IMR-90 (cell line): Measurements from ENCODE around the gene LGMN.

Source experiments
- BHLHE40 ChIP-seq: fragments of 150-350 bp; IDR thresholded peaks from 2 replicates; pipeline ENCODE4 v1.6.1; 2016; ENCODE audit warnings: mild to moderate bottlenecking, low read depth, low read length
- CEBPB ChIP-seq: IDR thresholded peaks from 2 replicates; pipeline ENCODE4 v1.6.1; 2012; ENCODE audit warnings: low read depth, low read length, improper control_type of control experiment
- FOS ChIP-seq: fragments of 150-350 bp; IDR thresholded peaks from 2 replicates; pipeline ENCODE4 v1.6.1; 2016; ENCODE audit warnings: low read depth, low read length
- MAFK ChIP-seq: IDR thresholded peaks from 2 replicates; pipeline ENCODE4 v1.6.1; 2012; ENCODE audit warnings: low read depth, low read length, improper control_type of control experiment
- MAZ ChIP-seq: IDR thresholded peaks from 2 replicates; pipeline ENCODE4 v1.6.1; 2012; ENCODE audit warnings: low read depth, mild to moderate bottlenecking, low read length, improper control_type of control experiment, moderate library complexity, borderline replicate concordance
- MXI1 ChIP-seq: IDR thresholded peaks from 2 replicates; pipeline ENCODE4 v1.6.1; 2012; ENCODE audit warnings: low read depth, mild to moderate bottlenecking, low read length, moderate library complexity, borderline replicate concordance
- POLR2A ChIP-seq: IDR thresholded peaks from 2 replicates; pipeline ENCODE4 v1.6.1; 2012; ENCODE audit warnings: mild to moderate bottlenecking, low read depth, low read length
- RAD21 ChIP-seq: IDR thresholded peaks from 2 replicates; pipeline ENCODE4 v1.6.1; 2012; ENCODE audit warnings: low read length, improper control_type of control experiment
- RCOR1 ChIP-seq: IDR thresholded peaks from 2 replicates; pipeline ENCODE4 v1.6.1; 2012; ENCODE audit warnings: mild to moderate bottlenecking, low read length, improper control_type of control experiment; ENCODE audit not compliant: insufficient replicate concordance
- RFX5 ChIP-seq: IDR thresholded peaks from 2 replicates; pipeline ENCODE4 v1.8.0; 2012; ENCODE audit warnings: low read depth, mild to moderate bottlenecking, low read length, moderate library complexity
- SMC3 ChIP-seq: fragments of 150-350 bp; IDR thresholded peaks from 2 replicates; pipeline ENCODE4 v1.6.1; 2016; ENCODE audit warnings: low read depth, mild to moderate bottlenecking, antibody characterized with exemption, low read length, moderate library complexity
- TF ChIP-seq, protein P1 (sequence below): conservative IDR thresholded peaks from 2 replicates; pipeline ENCODE4 v1.5.1; 2012; ENCODE audit warnings: mild to moderate bottlenecking, low read depth, low read length, improper control_type of control experiment
- TF ChIP-seq, protein P2 (sequence below): fragments of 150-350 bp; IDR thresholded peaks from 2 replicates; pipeline ENCODE4 v1.6.1; 2016; ENCODE audit warnings: low read depth, mild to moderate bottlenecking, low read length, moderate library complexity, borderline replicate concordance
- TF ChIP-seq, protein P3 (sequence below): fragments of 150-350 bp; IDR thresholded peaks from 2 replicates; pipeline ENCODE4 v1.6.1; 2017; ENCODE audit warnings: mild to moderate bottlenecking, antibody characterized with exemption, low read length, low read depth

DNA sequence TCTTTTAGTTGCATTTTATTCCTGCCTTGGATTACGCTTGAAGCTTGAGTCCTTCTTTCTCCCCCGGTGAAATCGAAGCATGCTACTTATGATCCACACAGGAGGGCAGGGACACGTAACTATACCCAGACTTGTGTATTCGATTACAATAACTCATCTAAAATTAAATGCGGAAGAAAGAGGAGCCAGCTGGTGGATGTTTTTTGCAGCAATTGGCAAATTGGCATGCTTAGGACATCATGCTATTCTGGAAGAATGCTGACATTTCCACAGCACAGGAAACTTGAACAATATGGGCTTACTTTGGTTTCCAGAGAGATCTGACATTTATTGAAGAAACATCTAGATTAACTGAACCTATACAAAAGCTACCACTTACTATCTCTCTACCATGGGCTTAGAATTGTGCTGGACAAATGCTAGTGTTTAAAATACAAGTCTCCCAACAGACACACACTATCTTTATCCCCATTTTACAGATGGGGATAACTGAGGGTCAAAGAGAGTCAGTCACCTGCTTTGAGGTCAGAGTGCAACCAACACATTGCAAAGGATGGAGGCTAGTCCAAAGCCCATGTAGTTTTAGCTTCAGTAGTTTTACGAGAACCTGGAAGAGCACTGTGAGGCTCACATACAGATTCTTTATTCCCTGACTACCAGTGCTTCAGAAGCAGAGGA is 36.3 kb downstream of the LGMN start:
- TF ChIP-seq, protein P1, sequence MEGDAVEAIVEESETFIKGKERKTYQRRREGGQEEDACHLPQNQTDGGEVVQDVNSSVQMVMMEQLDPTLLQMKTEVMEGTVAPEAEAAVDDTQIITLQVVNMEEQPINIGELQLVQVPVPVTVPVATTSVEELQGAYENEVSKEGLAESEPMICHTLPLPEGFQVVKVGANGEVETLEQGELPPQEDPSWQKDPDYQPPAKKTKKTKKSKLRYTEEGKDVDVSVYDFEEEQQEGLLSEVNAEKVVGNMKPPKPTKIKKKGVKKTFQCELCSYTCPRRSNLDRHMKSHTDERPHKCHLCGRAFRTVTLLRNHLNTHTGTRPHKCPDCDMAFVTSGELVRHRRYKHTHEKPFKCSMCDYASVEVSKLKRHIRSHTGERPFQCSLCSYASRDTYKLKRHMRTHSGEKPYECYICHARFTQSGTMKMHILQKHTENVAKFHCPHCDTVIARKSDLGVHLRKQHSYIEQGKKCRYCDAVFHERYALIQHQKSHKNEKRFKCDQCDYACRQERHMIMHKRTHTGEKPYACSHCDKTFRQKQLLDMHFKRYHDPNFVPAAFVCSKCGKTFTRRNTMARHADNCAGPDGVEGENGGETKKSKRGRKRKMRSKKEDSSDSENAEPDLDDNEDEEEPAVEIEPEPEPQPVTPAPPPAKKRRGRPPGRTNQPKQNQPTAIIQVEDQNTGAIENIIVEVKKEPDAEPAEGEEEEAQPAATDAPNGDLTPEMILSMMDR = no peak
- TF ChIP-seq, protein P2, sequence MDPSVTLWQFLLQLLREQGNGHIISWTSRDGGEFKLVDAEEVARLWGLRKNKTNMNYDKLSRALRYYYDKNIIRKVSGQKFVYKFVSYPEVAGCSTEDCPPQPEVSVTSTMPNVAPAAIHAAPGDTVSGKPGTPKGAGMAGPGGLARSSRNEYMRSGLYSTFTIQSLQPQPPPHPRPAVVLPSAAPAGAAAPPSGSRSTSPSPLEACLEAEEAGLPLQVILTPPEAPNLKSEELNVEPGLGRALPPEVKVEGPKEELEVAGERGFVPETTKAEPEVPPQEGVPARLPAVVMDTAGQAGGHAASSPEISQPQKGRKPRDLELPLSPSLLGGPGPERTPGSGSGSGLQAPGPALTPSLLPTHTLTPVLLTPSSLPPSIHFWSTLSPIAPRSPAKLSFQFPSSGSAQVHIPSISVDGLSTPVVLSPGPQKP = no peak
- TF ChIP-seq BHLHE40 (no peak), CEBPB (no peak), POLR2A (no peak), MAZ (no peak), MAFK (no peak), MXI1 (no peak), RAD21 (no peak), RCOR1 (no peak), FOS (no peak), RFX5 (no peak), SMC3 (no peak)
- TF ChIP-seq, protein P3, sequence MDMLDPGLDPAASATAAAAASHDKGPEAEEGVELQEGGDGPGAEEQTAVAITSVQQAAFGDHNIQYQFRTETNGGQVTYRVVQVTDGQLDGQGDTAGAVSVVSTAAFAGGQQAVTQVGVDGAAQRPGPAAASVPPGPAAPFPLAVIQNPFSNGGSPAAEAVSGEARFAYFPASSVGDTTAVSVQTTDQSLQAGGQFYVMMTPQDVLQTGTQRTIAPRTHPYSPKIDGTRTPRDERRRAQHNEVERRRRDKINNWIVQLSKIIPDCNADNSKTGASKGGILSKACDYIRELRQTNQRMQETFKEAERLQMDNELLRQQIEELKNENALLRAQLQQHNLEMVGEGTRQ = no peak
